Right forelimb (tissue), 1 donor: ENCODE measurements around the gene DRAXIN.

Experiments used
- DNase-seq: peaks from one replicate; pipeline ENCODE4 v3.0.0-alpha.2; 2018

Gene DRAXIN

GRCh38 chr1:11767922-11768704 lies 76.6 kb downstream of the DRAXIN start:
- DNase-seq, result no peak

DNA sequence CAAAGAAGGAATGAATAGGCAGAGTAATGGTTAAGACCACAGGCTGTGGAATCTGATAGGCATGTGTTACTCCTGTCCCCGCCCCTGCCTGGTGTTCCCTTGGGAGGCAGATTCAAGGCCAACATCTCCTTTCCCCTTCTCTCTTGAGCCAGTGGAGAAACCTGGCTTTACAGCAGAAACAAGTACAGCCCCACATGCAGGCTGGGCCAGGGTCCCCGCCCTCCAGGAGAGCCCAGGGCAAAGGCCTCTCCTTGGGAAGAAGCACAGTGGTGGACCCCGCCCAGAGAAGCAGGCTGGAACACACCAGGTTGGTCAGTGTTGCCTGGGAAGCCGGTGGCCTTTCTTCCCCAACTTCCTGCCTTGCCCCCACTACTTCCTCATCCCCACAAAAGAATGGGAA lies 77.3 kb downstream of the DRAXIN start:
- DNase-seq, result no peak

GRCh38 chr1:11769274-11769673 lies 77.8 kb downstream of the DRAXIN start:
- DNase-seq, result no peak

DNA sequence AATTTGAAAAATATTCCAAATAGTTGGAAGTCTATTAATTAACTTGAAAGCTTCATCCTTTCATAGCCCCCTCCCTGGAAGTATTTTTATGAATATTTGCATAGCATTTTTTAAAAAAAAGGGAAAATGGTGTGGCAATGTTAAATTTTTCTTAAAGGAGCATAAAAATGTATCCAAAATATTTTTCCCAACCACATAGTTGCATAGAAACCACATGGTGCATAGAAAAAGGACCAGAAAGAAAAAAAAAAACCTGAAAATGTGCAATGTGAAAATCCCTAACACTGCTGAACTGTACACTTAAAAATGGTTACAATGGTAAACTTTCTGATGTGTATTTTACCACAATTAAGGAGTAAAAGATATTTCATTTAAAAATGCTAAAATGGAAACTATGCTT lies 78.5 kb downstream of the DRAXIN start:
- no peak for DNase-seq

GRCh38 chr1:11771481-11772043 lies 80.1 kb downstream of the DRAXIN start:
- DNase-seq, result no peak

- no peak for DNase-seq
Observed at GRCh38 chr1:11772458-11772857, 80.9 kb downstream of the DRAXIN start.

- DNase-seq, result no peak
Observed at GRCh38 chr1:11774753-11775152, 83.2 kb downstream of the DRAXIN start.
